ENCODE measurements around the gene HAO2. TPM values are rescaled to one million over a fixed set of nuclear protein-coding genes. Genes with fewer than 3 reads are reported as not detected.

Gene HAO2
- total RNA-seq, 2 donors from 2014 or later, result not detected

DNA sequence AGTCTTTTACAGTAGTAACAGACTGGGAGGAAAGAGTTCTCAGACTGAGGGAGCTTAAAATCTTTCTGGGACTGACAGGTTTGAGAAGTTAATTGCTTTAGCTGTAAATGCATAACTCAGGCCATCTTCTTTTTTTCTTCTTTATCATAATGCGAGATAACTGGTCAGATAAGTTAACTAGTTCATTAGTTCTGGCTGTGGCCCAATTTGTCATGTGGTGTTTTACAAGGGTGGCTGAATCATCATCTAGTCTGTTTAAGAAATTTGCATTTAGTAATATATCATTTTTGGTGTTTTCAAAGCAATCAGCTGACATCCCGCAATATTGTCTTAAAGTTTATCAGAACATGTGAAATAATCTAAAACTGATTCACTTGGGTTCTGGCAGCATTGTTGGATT is 60.4 kb downstream of the HAO2 start:
- Histone ChIP-seq H3K4me3 (no peak overlapping the region), H3K4me1 (no peaks in the 10 kb centered on the region), H3K9me3 (no peaks in the 10 kb centered on the region), H3K27ac (no peak overlapping the region), H3K27me3 (no peaks in the 10 kb centered on the region), H3K36me3 (no peaks in the 10 kb centered on the region)
- no peak for DNase-seq (ENCODE audit: low spot score)
- TF ChIP-seq, protein P1, sequence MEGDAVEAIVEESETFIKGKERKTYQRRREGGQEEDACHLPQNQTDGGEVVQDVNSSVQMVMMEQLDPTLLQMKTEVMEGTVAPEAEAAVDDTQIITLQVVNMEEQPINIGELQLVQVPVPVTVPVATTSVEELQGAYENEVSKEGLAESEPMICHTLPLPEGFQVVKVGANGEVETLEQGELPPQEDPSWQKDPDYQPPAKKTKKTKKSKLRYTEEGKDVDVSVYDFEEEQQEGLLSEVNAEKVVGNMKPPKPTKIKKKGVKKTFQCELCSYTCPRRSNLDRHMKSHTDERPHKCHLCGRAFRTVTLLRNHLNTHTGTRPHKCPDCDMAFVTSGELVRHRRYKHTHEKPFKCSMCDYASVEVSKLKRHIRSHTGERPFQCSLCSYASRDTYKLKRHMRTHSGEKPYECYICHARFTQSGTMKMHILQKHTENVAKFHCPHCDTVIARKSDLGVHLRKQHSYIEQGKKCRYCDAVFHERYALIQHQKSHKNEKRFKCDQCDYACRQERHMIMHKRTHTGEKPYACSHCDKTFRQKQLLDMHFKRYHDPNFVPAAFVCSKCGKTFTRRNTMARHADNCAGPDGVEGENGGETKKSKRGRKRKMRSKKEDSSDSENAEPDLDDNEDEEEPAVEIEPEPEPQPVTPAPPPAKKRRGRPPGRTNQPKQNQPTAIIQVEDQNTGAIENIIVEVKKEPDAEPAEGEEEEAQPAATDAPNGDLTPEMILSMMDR (IDR thresholded peaks at IDR 0.05), result no peak

DNA sequence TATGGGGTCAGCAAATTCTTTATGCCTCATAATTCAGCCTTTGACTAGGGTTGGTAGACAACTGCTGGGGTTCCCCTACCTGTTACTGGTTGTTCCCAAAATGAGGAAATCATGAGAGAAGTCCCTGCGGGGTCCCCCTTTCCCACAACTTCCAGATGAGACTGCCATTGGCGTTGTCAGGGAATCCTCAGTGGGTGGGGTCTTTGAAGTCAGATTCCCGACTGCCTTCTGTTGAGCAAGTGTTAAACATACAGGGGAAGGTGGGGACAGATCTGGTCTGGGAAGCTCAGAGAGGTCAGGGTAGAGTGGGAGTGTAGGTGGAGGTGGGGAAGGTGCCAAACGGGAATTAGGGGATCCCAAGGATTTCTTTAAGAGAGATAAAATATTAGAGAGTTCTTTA is 61.1 kb downstream of the HAO2 start:
- H3K9me3 ChIP-seq, result no peaks in the 10 kb centered on the region
- no peaks in the 10 kb centered on the region for H3K36me3 ChIP-seq
- H3K4me1 ChIP-seq, result no peaks in the 10 kb centered on the region
- H3K4me3 ChIP-seq, result no peak overlapping the region
- H3K27ac ChIP-seq, result no peak overlapping the region
- TF ChIP-seq, protein P1 (IDR thresholded peaks at IDR 0.05), result no peak
- no peak for DNase-seq (ENCODE audit: low spot score)
- H3K27me3 ChIP-seq, result no peaks in the 10 kb centered on the region

- DNase-seq (ENCODE audit: low spot score), result no peak
- no peaks in the 10 kb centered on the region for H3K36me3 ChIP-seq
Observed at GRCh38 chr1:119430486-119430885, 61.9 kb downstream of the HAO2 start.

GRCh38 chr1:119431836-119432235 is 63.3 kb downstream of the HAO2 start:
- no peaks in the 10 kb centered on the region for H3K4me1 ChIP-seq

More at GRCh38 chr1:119430486-119430885, 61.9 kb downstream of the HAO2 start:
- TF ChIP-seq, protein P1 (IDR thresholded peaks at IDR 0.05), result no peak
- H3K27ac ChIP-seq, result no peak overlapping the region
- no peaks in the 10 kb centered on the region for H3K27me3 ChIP-seq
- no peaks in the 10 kb centered on the region for H3K4me1 ChIP-seq
- H3K4me3 ChIP-seq, result no peak overlapping the region
- no peaks in the 10 kb centered on the region for H3K9me3 ChIP-seq

GRCh38 chr1:119435052-119435451 is 66.5 kb downstream of the HAO2 start:
- TF ChIP-seq, protein P1 (IDR thresholded peaks at IDR 0.05), result no peak
- Histone ChIP-seq H3K4me1 (no peaks in the 10 kb centered on the region), H3K27ac (no peak overlapping the region), H3K36me3 (no peaks in the 10 kb centered on the region), H3K9me3 (no peaks in the 10 kb centered on the region), H3K4me3 (no peak overlapping the region), H3K27me3 (no peaks in the 10 kb centered on the region)
- no peak for DNase-seq (ENCODE audit: low spot score)

More at GRCh38 chr1:119431836-119432235, 63.3 kb downstream of the HAO2 start:
- no peaks in the 10 kb centered on the region for H3K9me3 ChIP-seq
- no peak overlapping the region for H3K27ac ChIP-seq
- TF ChIP-seq, protein P1 (IDR thresholded peaks at IDR 0.05), result no peak
- H3K36me3 ChIP-seq, result no peaks in the 10 kb centered on the region
- DNase-seq (ENCODE audit: low spot score), result no peak
- H3K27me3 ChIP-seq, result no peaks in the 10 kb centered on the region
- no peak overlapping the region for H3K4me3 ChIP-seq

- H3K27ac ChIP-seq, result no peak overlapping the region
- H3K36me3 ChIP-seq, result no peaks in the 10 kb centered on the region
- H3K4me1 ChIP-seq, result no peaks in the 10 kb centered on the region
- no peak for DNase-seq (ENCODE audit: low spot score)
- H3K4me3 ChIP-seq, result no peak overlapping the region
- TF ChIP-seq, protein P1 (IDR thresholded peaks at IDR 0.05), result no peak
- no peaks in the 10 kb centered on the region for H3K27me3 ChIP-seq
- no peaks in the 10 kb centered on the region for H3K9me3 ChIP-seq
Observed at GRCh38 chr1:119438761-119439160, 70.2 kb downstream of the HAO2 start.
